MCF 10A (cell line): ENCODE data around the gene RECK. TPM values are rescaled to one million over a fixed set of nuclear protein-coding genes. Genes with fewer than 3 reads are reported as not detected.

Experiments used
- BruUV-seq: library from RNA; stranded (reverse); fragments of 400-500 nt; replicated peaks from 2 replicates; lab custom pipeline; 2021; lab: Mats Ljungman, UMichigan
- CTCF ChIA-PET: fragments of 300-600 bp; sonication (Branson Sonifier 250); formaldehyde crosslinking; extraction: SDS; loops from one replicate; lab custom pipeline; 2021; ENCODE audit warnings: antibody characterized with exemption, inconsistent platforms; lab: Yijun Ruan, JAX
- POLR2A ChIA-PET: fragments of 300-600, 350-650 bp; sonication (Branson Sonifier 250); formaldehyde crosslinking; extraction: SDS; loops from one replicate; lab custom pipeline; 2020; ENCODE audit warnings: antibody characterized with exemption, inconsistent platforms; lab: Yijun Ruan, JAX
- DNase-seq: peaks from one replicate; pipeline ENCODE4 v3.0.0-alpha.2; 2018; ENCODE audit not compliant: unreplicated experiment
- H3K27ac Mint-ChIP-seq: one replicate; pipeline ENCODE4 v1.8.0; 2022; ENCODE audit warnings: mild to moderate bottlenecking, low read depth, mixed read lengths; ENCODE audit not compliant: unreplicated experiment
- H3K27me3 Mint-ChIP-seq: one replicate; pipeline ENCODE4 v1.8.0; 2022; ENCODE audit warnings: mixed read lengths; ENCODE audit not compliant: insufficient read depth, unreplicated experiment
- H3K36me3 Mint-ChIP-seq: one replicate; pipeline ENCODE4 v1.8.0; 2022; ENCODE audit warnings: mild to moderate bottlenecking, moderate library complexity, mixed read lengths; ENCODE audit not compliant: insufficient read depth, unreplicated experiment
- H3K4me1 Mint-ChIP-seq: one replicate; pipeline ENCODE4 v1.8.0; 2022; ENCODE audit warnings: mixed read lengths; ENCODE audit not compliant: insufficient read depth, unreplicated experiment
- H3K4me3 Mint-ChIP-seq: one replicate; pipeline ENCODE4 v1.8.0; 2022; ENCODE audit warnings: mild to moderate bottlenecking, moderate library complexity, mixed read lengths; ENCODE audit not compliant: unreplicated experiment
- H3K9me3 Mint-ChIP-seq: one replicate; pipeline ENCODE4 v1.8.0; 2022; ENCODE audit warnings: mixed read lengths; ENCODE audit not compliant: unreplicated experiment
- intact Hi-C: fragments of 100-400 bp; cut with micrococcal nuclease; formaldehyde crosslinking; loops from 2 replicates; pipeline ENCODE4 v1.14.1; 2022
- total RNA-seq: library from RNA; stranded (reverse); gene quantifications from 2 replicates; pipeline ENCODE4 v1.2.3, GENCODE V29; 2022
- TF ChIP-seq, protein P1 (sequence below): fragments of 200-600 bp; IDR thresholded peaks from one replicate; pipeline ENCODE4 v1.8.0; 2022; ENCODE audit warnings: antibody characterized with exemption, mild to moderate bottlenecking; ENCODE audit not compliant: unreplicated experiment

RECK gene
- total RNA-seq, 1 experiment from 2014 or later = 3.7 TPM

DNA sequence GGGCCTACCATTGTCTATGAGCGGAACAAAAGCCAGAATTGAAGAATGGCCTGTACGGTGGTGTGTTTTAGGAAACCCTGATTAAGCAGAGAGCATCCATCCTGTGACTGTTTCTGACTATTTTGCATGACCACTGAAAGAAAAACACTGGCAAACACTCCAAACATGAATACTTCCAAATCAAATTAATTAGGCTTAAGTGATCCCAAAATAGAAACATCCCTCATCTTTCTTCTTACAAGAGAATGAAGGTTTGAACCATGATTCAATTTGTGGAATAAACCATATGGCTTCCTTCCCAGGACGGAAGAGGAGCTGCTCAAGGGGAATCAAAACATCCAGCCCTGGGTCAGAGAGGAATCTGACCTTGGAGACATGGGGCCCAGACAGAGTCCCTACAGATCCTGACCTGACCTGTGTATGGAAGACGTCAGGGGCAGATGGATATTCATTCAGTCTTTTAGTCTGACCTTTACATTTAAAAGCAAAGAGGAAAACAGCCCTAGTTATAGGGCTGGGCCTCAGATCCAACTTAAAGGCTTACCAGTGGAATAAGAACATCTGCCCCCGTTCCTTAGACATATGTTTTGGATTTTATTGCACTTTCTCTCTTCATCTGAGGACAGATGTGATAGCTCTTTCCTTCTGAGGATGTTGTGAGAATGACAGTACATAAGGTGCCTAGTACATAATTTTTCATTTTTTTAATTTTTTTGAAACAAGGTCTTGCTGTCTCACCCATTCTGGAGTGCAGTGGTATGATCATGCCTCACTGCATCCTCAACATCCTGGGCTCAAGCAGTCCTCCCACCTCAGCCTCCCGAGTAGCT lies 17.6 kb upstream of the RECK start:
- CTCF ChIA-PET = interaction anchor here (0.6 to 3.7 kb wide), 3 partner anchors 9 to 310 kb away, joined by 3 to 52 read pairs (median 20); no protein-coding TSS in a partner anchor
- DNase-seq = no peak
- TF ChIP-seq, protein P1, sequence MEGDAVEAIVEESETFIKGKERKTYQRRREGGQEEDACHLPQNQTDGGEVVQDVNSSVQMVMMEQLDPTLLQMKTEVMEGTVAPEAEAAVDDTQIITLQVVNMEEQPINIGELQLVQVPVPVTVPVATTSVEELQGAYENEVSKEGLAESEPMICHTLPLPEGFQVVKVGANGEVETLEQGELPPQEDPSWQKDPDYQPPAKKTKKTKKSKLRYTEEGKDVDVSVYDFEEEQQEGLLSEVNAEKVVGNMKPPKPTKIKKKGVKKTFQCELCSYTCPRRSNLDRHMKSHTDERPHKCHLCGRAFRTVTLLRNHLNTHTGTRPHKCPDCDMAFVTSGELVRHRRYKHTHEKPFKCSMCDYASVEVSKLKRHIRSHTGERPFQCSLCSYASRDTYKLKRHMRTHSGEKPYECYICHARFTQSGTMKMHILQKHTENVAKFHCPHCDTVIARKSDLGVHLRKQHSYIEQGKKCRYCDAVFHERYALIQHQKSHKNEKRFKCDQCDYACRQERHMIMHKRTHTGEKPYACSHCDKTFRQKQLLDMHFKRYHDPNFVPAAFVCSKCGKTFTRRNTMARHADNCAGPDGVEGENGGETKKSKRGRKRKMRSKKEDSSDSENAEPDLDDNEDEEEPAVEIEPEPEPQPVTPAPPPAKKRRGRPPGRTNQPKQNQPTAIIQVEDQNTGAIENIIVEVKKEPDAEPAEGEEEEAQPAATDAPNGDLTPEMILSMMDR = no peak
- peaks cover 6% of the 10 kb centered on the region for H3K4me1 Mint-ChIP-seq
- H3K27ac Mint-ChIP-seq = no peak overlapping the region
- H3K4me3 Mint-ChIP-seq = no peak overlapping the region
- POLR2A ChIA-PET = interaction anchor here (0.6 kb wide), 2 partner anchors 77 to 123 kb away, joined by 3 to 4 read pairs; no protein-coding TSS in a partner anchor
- no peaks in the 10 kb centered on the region for H3K9me3 Mint-ChIP-seq
- intact Hi-C loops = no loop called here
- H3K27me3 Mint-ChIP-seq = peaks cover 38% of the 10 kb centered on the region
- H3K36me3 Mint-ChIP-seq = no peaks in the 10 kb centered on the region
- BruUV-seq = no TSS peak

DNA sequence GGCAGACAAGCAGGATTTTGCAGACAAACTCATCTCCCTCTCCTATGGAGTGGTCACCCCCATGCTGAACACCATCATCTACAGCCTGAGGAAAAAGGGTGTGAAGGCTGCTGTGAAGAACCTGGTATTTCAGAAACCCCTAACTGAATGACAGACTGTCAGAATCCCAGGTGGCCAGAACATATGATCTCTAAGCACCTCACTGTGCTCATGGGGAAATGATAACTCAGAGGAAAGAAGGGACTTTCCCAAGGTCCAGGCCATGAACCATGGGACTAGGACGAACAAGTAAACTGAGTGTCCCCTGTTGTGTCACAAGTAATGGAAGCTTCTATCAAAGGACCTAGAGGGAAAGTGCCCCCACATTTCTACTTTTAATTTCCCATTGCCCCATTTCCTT lies 14.7 kb upstream of the RECK start:
- intact Hi-C loops = loop anchor here (2.0 to 10.0 kb wide), 2 partner anchors 13 to 227 kb away; partner anchors contain the start of gene NPR2
- CTCF ChIA-PET = interaction anchor here (0.7 to 5.5 kb wide), 13 partner anchors 7 to 307 kb away, joined by 3 to 75 read pairs (median 7); partner anchors contain the start of gene OR2S2
- POLR2A ChIA-PET = no interaction called here
- TF ChIP-seq, protein P1 = no peak
- Mint-ChIP-seq H3K27me3 (peaks cover 12% of the 10 kb centered on the region), H3K9me3 (no peaks in the 10 kb centered on the region), H3K36me3 (no peaks in the 10 kb centered on the region), H3K4me1 (peaks cover 6% of the 10 kb centered on the region), H3K4me3 (no peak overlapping the region), H3K27ac (no peak overlapping the region)
- no peak for DNase-seq
- no TSS peak for BruUV-seq

DNA sequence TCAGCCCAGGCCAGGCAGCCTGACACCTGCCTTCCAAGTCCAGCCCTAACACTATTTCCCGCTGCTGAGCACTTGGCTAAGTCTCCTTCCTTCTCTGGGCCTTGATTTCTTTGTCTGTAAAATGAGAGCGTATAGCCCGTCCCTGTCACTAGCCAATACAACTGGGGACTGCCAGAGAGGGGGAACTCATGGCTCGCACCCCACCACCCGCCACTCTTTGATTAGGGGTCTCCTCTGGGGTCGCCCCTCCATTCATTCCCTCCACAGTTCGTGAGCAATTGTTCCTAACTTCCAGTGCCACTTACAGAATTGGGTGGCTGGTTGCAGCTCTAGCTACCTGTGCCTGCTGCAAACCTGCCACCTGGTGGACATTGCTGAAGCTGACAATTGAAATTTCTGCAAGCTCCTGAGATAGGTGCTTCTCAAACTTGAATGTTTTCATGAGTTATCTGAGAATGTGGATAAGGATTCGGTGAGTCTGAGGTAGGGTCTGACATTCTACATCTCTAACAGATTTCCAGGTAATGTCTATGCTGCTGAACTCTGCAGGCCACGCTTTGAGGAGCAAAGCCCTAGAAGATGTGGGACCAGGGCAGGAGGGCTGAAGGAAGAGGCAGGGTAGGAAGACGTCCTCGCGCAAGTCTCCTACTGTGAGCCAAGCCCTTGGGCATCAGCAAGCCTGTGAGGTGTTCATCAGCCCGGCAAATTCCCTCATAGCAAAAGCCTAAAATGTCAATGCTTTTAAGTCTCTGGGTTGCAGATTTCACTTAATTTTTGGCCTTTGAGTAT lies 13.3 kb upstream of the RECK start:
- Mint-ChIP-seq H3K36me3 (no peaks in the 10 kb centered on the region), H3K27ac (no peak overlapping the region), H3K27me3 (peaks cover 12% of the 10 kb centered on the region), H3K4me1 (peaks cover 6% of the 10 kb centered on the region), H3K9me3 (no peaks in the 10 kb centered on the region), H3K4me3 (no peak overlapping the region)
- CTCF ChIA-PET = interaction anchor here (0.6 to 5.5 kb wide), 36 partner anchors 8 to 1495 kb away, joined by 3 to 75 read pairs (median 4); partner anchors contain the start of genes CCIN and OR2S2
- TF ChIP-seq, protein P1 = peak; percentile 84
- intact Hi-C loops = loop anchor here (1.0 to 10.0 kb wide), 4 partner anchors 15 to 229 kb away; partner anchors contain the start of gene NPR2
- DNase-seq = peak; percentile 74
- POLR2A ChIA-PET = interaction anchor here (0.6 to 1.2 kb wide), 11 partner anchors 12 to 502 kb away, joined by 3 to 5 read pairs (median 3); partner anchors contain the start of gene RECK
- BruUV-seq = no TSS peak
